ENCODE measurements around the gene FLYWCH1. TPM values are rescaled to one million over a fixed set of nuclear protein-coding genes. Genes with fewer than 3 reads are reported as not detected.

Gene FLYWCH1
- total RNA-seq, 1 experiment from 2014 or later: 32.6 TPM

DNA sequence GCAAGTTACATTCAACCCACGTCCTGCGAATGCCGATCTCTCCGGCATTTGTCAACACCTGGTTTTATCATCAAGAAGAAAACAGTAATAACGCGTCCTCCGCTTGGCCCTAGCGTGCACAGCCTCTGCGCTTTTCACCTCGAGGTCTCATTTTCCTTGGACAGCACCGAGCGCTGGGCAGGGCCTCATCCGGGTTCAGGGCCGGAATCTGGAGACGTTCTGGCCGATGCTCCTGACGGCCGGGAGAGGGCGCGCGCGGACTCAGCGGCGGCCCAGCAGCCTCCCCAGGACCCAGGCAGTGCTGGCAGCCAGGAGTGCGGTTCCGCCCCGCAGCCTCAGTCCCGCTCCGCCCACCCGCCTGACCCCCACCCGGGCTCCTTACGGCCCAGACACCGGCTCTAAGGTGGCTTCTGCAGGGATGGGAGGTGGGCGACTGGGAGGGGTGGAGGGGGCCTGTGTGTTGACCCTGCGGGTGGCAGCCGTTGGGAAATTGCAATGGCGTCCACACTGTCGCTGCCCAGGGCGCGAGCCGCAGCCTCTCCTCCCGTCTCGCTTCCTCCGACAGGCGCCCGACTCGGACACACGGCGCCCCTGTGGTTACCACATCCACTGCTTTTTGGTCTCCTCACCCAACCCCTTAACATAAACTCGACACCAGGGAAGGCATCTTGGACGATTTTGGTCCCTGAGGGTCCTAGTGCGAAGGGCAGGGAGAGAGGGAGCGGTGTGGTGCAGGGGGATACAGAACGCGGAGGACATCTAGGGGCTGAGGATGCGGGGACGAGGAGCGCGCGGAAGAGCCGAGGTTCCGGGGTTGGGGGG lies 7.4 kb upstream of the FLYWCH1 start (continued):
- TF ChIP-seq IRF2 (CRISPR knock-in tag; IDR thresholded peaks at IDR 0.05; ENCODE audit: borderline replicate concordance, low read depth) (no peak), KAT7 (CRISPR knock-in tag; IDR thresholded peaks at IDR 0.05; ENCODE audit: borderline replicate concordance) (peak; percentile 46), TEAD4 (CRISPR knock-in tag; IDR thresholded peaks at IDR 0.05) (no peak), NFE2L1 (CRISPR knock-in tag; IDR thresholded peaks at IDR 0.05) (no peak), TP53 (CRISPR knock-in tag; IDR thresholded peaks at IDR 0.05) (no peak), NR1H2 (CRISPR knock-in tag; IDR thresholded peaks at IDR 0.05) (no peak), MXD4 (CRISPR knock-in tag; IDR thresholded peaks at IDR 0.05; ENCODE audit: borderline replicate concordance) (no peak), ETV6 (CRISPR knock-in tag; IDR thresholded peaks at IDR 0.05) (no peak), NR3C1 (CRISPR knock-in tag; conservative IDR thresholded peaks at IDR 0.05; ENCODE audit: low read depth) (no peak), SMAD3 (CRISPR knock-in tag; IDR thresholded peaks at IDR 0.05; ENCODE audit: borderline replicate concordance) (no peak), ZNF121 (CRISPR knock-in tag; IDR thresholded peaks at IDR 0.05) (no peak), SP1 (CRISPR knock-in tag; conservative IDR thresholded peaks at IDR 0.05) (peak; percentile 38; the same call in 1 of the 2 replicates), NR2C2 (CRISPR knock-in tag; IDR thresholded peaks at IDR 0.05) (no peak), TCF7 (CRISPR knock-in tag; IDR thresholded peaks at IDR 0.05; ENCODE audit: low read depth) (no peak), ZNF219 (CRISPR knock-in tag; IDR thresholded peaks at IDR 0.05; ENCODE audit: borderline replicate concordance) (no peak), ZNF138 (CRISPR knock-in tag; conservative IDR thresholded peaks at IDR 0.05) (no peak)
- TF ChIP-seq, protein P1, sequence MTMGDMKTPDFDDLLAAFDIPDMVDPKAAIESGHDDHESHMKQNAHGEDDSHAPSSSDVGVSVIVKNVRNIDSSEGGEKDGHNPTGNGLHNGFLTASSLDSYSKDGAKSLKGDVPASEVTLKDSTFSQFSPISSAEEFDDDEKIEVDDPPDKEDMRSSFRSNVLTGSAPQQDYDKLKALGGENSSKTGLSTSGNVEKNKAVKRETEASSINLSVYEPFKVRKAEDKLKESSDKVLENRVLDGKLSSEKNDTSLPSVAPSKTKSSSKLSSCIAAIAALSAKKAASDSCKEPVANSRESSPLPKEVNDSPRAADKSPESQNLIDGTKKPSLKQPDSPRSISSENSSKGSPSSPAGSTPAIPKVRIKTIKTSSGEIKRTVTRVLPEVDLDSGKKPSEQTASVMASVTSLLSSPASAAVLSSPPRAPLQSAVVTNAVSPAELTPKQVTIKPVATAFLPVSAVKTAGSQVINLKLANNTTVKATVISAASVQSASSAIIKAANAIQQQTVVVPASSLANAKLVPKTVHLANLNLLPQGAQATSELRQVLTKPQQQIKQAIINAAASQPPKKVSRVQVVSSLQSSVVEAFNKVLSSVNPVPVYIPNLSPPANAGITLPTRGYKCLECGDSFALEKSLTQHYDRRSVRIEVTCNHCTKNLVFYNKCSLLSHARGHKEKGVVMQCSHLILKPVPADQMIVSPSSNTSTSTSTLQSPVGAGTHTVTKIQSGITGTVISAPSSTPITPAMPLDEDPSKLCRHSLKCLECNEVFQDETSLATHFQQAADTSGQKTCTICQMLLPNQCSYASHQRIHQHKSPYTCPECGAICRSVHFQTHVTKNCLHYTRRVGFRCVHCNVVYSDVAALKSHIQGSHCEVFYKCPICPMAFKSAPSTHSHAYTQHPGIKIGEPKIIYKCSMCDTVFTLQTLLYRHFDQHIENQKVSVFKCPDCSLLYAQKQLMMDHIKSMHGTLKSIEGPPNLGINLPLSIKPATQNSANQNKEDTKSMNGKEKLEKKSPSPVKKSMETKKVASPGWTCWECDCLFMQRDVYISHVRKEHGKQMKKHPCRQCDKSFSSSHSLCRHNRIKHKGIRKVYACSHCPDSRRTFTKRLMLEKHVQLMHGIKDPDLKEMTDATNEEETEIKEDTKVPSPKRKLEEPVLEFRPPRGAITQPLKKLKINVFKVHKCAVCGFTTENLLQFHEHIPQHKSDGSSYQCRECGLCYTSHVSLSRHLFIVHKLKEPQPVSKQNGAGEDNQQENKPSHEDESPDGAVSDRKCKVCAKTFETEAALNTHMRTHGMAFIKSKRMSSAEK (CRISPR knock-in tag; IDR thresholded peaks at IDR 0.05; ENCODE audit: borderline replicate concordance): no peak
- TF ChIP-seq, protein P2, sequence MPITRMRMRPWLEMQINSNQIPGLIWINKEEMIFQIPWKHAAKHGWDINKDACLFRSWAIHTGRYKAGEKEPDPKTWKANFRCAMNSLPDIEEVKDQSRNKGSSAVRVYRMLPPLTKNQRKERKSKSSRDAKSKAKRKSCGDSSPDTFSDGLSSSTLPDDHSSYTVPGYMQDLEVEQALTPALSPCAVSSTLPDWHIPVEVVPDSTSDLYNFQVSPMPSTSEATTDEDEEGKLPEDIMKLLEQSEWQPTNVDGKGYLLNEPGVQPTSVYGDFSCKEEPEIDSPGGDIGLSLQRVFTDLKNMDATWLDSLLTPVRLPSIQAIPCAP (CRISPR knock-in tag; IDR thresholded peaks at IDR 0.05): 0 out of 2 replicates have a peak, but pooled peaks have one; percentile 3
- TF ChIP-seq, protein P3, sequence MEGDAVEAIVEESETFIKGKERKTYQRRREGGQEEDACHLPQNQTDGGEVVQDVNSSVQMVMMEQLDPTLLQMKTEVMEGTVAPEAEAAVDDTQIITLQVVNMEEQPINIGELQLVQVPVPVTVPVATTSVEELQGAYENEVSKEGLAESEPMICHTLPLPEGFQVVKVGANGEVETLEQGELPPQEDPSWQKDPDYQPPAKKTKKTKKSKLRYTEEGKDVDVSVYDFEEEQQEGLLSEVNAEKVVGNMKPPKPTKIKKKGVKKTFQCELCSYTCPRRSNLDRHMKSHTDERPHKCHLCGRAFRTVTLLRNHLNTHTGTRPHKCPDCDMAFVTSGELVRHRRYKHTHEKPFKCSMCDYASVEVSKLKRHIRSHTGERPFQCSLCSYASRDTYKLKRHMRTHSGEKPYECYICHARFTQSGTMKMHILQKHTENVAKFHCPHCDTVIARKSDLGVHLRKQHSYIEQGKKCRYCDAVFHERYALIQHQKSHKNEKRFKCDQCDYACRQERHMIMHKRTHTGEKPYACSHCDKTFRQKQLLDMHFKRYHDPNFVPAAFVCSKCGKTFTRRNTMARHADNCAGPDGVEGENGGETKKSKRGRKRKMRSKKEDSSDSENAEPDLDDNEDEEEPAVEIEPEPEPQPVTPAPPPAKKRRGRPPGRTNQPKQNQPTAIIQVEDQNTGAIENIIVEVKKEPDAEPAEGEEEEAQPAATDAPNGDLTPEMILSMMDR (IDR thresholded peaks at IDR 0.05): peak; percentile 83
- TF ChIP-seq, protein P4, sequence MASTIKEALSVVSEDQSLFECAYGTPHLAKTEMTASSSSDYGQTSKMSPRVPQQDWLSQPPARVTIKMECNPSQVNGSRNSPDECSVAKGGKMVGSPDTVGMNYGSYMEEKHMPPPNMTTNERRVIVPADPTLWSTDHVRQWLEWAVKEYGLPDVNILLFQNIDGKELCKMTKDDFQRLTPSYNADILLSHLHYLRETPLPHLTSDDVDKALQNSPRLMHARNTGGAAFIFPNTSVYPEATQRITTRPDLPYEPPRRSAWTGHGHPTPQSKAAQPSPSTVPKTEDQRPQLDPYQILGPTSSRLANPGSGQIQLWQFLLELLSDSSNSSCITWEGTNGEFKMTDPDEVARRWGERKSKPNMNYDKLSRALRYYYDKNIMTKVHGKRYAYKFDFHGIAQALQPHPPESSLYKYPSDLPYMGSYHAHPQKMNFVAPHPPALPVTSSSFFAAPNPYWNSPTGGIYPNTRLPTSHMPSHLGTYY (CRISPR knock-in tag; IDR thresholded peaks at IDR 0.05): no peak
- TF ChIP-seq, protein P5, sequence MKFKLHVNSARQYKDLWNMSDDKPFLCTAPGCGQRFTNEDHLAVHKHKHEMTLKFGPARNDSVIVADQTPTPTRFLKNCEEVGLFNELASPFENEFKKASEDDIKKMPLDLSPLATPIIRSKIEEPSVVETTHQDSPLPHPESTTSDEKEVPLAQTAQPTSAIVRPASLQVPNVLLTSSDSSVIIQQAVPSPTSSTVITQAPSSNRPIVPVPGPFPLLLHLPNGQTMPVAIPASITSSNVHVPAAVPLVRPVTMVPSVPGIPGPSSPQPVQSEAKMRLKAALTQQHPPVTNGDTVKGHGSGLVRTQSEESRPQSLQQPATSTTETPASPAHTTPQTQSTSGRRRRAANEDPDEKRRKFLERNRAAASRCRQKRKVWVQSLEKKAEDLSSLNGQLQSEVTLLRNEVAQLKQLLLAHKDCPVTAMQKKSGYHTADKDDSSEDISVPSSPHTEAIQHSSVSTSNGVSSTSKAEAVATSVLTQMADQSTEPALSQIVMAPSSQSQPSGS (CRISPR knock-in tag; IDR thresholded peaks at IDR 0.05; ENCODE audit: borderline replicate concordance, low read depth): no peak
- TF ChIP-seq, protein P6, sequence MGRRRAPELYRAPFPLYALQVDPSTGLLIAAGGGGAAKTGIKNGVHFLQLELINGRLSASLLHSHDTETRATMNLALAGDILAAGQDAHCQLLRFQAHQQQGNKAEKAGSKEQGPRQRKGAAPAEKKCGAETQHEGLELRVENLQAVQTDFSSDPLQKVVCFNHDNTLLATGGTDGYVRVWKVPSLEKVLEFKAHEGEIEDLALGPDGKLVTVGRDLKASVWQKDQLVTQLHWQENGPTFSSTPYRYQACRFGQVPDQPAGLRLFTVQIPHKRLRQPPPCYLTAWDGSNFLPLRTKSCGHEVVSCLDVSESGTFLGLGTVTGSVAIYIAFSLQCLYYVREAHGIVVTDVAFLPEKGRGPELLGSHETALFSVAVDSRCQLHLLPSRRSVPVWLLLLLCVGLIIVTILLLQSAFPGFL (CRISPR knock-in tag; IDR thresholded peaks at IDR 0.05; ENCODE audit: borderline replicate concordance): no peak

Data from WTC11 (cell line).